Fibroblast of skin of left biceps (primary cell): ENCODE data around the gene SCO2.

Experiments used
- DNase-seq, 2 experiments: peaks; one replicate each; pipeline ENCODE4 v3.0.0-alpha.2; 2013; ENCODE audit warnings: low read depth in 2 of 2

Gene SCO2

GRCh38 chr22:50532824-50533796 lies 7.7 kb upstream of the SCO2 start:
- DNase-seq: no peak

- DNase-seq: no peak
Observed at GRCh38 chr22:50531962-50532674, 6.7 kb upstream of the SCO2 start.

- no peak for DNase-seq
Observed at GRCh38 chr22:50531546-50531961, 6.2 kb upstream of the SCO2 start.

GRCh38 chr22:50530877-50531545 lies 5.6 kb upstream of the SCO2 start:
- no peak for DNase-seq

GRCh38 chr22:50530580-50530876 lies 5.1 kb upstream of the SCO2 start:
- no peak for DNase-seq

- no peak for DNase-seq
Observed at GRCh38 chr22:50529897-50530579, 4.6 kb upstream of the SCO2 start, which contains the start of gene TYMP. Gene TYMP, minus strand, starts transcription at chr22:50530012. Its CDS starts 303 bp downstream, at chr22:50529709.

GRCh38 chr22:50529416-50529896 lies 4.1 kb upstream of the SCO2 start:
- DNase-seq: no peak

- DNase-seq: no peak
Observed at GRCh38 chr22:50528682-50529415, 3.5 kb upstream of the SCO2 start.

- DNase-seq: no peak
Observed at GRCh38 chr22:50527921-50528681, 2.7 kb upstream of the SCO2 start.

- no peak for DNase-seq
Observed at GRCh38 chr22:50526834-50527801, 1.7 kb upstream of the SCO2 start.

GRCh38 chr22:50526108-50526833 lies 873 bp upstream of the SCO2 start:
- peak; percentile 38 to 49 for DNase-seq

- no peak for DNase-seq
Observed at GRCh38 chr22:50525858-50526107, 385 bp upstream of the SCO2 start.

GRCh38 chr22:50524676-50525103 lies 708 bp downstream of the SCO2 start:
- no peak for DNase-seq

- DNase-seq: no peak
Observed at GRCh38 chr22:50523806-50524675, 1.4 kb downstream of the SCO2 start.

- DNase-seq: no peak
Observed at GRCh38 chr22:50523458-50523805, 2.0 kb downstream of the SCO2 start.

- no peak for DNase-seq
Observed at GRCh38 chr22:50522806-50523438, 2.5 kb downstream of the SCO2 start.

GRCh38 chr22:50522208-50522805 lies 3.1 kb downstream of the SCO2 start:
- DNase-seq: no peak
